Right lobe of liver (tissue), 4 donors: ENCODE data around the gene CDH12.

Experiments used
- POLR2A ChIP-seq: fragments of 450-650 bp; IDR thresholded peaks from one replicate; pipeline ENCODE4 v1.6.1; 2017; ENCODE audit warnings: antibody characterized with exemption, mild to moderate bottlenecking
- TF ChIP-seq, protein P1 (sequence below), 4 donors: fragments of 200-600 bp in 3 of 4; fragments of 450-650 bp in 1 of 4; IDR thresholded peaks; one replicate each; pipeline versions ENCODE4 v1.5.1 to v1.8.0; 2016 to 2022; ENCODE audit warnings: antibody characterized with exemption in 4 of 4, mild to moderate bottlenecking in 2 of 4
- donor health status: DM: no; HTN: no; CAD: no.
- donor health status: DM: no; HTN: no; CAD: no.
- donor health status: DM: no; HTN: yes; CAD: no.

DNA sequence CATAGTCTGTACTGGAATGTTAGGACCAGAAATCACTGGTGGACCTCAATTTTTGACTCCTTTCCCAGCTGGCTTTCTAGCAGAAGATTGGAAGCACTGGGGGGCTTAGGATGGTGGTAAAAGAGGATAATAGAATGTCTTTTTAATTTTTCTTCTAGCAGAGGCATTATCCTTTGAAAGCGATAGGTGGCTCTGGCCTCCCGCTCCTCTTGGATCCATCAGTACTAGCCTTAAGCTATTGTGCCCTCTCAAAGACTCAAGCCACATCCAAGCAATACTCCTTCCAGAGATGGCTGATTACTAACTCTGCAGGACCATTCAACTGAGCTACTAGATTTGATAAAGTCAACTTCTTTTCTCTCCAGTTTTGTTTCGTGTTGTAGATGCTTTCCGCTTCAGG, 610.6 kb downstream of the CDH12 start:
- TF ChIP-seq, protein P1, sequence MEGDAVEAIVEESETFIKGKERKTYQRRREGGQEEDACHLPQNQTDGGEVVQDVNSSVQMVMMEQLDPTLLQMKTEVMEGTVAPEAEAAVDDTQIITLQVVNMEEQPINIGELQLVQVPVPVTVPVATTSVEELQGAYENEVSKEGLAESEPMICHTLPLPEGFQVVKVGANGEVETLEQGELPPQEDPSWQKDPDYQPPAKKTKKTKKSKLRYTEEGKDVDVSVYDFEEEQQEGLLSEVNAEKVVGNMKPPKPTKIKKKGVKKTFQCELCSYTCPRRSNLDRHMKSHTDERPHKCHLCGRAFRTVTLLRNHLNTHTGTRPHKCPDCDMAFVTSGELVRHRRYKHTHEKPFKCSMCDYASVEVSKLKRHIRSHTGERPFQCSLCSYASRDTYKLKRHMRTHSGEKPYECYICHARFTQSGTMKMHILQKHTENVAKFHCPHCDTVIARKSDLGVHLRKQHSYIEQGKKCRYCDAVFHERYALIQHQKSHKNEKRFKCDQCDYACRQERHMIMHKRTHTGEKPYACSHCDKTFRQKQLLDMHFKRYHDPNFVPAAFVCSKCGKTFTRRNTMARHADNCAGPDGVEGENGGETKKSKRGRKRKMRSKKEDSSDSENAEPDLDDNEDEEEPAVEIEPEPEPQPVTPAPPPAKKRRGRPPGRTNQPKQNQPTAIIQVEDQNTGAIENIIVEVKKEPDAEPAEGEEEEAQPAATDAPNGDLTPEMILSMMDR (IDR thresholded peaks at IDR 0.05) = no peak
- TF ChIP-seq POLR2A = no peak
